GM19468 (cell line): ENCODE data around the gene CDH4.

ENCODE experiments used
- ATAC-seq: cut with Tn5 transposase; IDR thresholded peaks from one replicate; pipeline ENCODE4 v1.9.1; 2021; ENCODE audit warnings: mild to moderate bottlenecking, moderate library complexity, moderate number of reproducible peaks; ENCODE audit not compliant: unreplicated experiment; ENCODE audit errors: extremely low read depth

CDH4 gene

GRCh38 chr20:61649105-61649859 is 397.2 kb downstream of the CDH4 start:
- no peak for ATAC-seq

GRCh38 chr20:61649860-61650162 is 397.8 kb downstream of the CDH4 start:
- no peak for ATAC-seq

DNA sequence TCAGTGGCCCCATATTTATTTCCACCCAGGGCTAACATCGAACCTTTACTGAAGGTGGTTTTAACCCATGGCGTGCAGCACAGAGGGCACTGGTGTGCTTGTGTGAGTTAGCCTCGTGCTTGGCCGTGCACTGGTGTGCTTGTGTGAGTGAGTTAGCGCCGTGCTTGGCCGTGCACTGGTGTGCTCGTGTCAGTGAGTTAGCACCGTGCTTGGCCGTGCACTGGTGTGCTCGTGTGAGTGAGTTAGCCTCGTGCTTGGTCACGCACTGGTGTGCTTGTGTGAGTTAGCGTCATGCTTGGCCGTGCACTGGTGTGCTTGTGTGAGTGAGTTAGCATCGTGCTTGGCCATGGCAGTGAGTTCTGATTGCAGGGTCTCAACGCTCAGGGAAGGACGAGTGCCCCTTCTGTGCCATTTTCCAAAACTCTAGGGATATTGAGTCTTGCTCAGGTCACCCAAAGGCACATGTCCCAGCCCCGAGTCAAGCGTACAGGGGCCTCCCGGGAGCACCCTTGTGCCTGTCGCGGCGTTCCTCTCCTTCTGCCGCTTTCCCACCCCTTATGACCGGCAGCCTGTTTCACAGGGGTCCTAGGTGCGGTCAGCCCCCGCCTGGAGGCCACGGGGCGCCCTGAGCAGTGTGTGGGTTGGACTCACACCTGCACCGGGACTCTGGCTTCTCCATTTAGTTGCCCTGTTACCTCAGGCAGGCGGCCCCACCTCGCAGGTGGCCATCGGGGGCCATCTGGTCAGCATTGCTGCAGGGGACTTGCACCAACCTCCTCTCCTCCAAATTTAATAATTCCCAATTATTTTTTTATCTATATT is 399.1 kb downstream of the CDH4 start:
- no peak for ATAC-seq

DNA sequence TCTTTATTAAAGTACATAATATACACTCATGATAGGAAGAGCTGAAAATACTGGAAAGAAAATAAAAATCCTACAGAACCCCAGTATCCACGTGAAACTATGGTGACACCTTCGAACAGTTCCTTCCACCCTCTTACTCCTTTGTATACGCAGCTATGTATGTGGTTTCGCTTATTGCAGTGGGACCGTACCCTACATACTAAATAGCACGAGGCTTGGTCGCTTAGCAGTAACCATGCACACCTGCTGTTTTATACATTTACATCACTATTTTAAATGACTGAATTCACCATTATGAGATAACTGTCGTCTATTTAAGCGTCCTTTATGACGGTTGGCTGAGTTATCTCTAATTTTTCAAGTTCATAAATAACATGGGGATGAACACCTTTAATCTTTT is 400.1 kb downstream of the CDH4 start:
- no peak for ATAC-seq

DNA sequence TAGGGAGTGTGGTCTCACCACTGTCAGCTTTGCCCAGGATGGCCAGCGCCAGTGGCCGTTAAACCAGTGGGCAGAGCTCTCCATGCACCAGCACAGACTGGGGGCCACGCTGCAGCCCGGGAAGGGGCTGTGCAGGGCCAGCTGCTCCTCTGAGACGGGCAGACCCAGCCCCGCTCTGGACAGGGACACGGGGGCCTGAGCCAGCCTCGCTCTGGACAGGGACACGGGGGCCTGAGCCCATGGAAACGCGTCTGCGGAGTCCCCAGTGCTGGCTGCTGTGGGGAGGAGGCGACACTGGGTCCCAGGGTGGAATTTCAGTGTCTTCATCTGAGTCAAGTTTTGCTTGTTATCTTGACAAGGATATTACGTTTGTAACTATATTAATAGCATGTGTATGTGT is 402.7 kb downstream of the CDH4 start:
- no peak for ATAC-seq

- no peak for ATAC-seq
These were observed 403.5 kb downstream of the CDH4 start for GRCh38 chr20:61655591-61655990.

GRCh38 chr20:61656198-61656597 is 404.1 kb downstream of the CDH4 start:
- no peak for ATAC-seq

- ATAC-seq, result no peak
These were observed 405.8 kb downstream of the CDH4 start for GRCh38 chr20:61657721-61658377.

DNA sequence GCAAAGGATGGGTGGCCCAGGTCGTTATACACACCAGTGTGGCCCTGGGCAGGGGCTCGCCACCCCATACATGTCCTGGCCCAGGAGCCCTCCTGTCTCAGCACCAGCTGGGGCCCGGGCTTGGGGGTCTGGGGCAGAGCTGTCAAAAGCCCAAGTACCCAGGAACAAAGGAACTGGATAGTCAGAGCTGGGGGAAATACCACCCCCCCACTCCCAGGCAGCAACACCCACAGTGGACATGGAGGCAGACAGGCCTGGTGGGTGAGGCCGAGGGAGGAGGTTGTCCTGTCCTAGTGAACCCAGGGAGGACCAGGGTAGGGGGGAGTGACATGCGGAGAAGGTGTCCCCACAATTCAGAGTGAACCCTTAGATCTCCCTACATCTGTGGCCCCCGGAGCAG is 406.5 kb downstream of the CDH4 start:
- no peak for ATAC-seq

- no peak for ATAC-seq
These were observed 407.4 kb downstream of the CDH4 start for GRCh38 chr20:61659246-61659993.

DNA sequence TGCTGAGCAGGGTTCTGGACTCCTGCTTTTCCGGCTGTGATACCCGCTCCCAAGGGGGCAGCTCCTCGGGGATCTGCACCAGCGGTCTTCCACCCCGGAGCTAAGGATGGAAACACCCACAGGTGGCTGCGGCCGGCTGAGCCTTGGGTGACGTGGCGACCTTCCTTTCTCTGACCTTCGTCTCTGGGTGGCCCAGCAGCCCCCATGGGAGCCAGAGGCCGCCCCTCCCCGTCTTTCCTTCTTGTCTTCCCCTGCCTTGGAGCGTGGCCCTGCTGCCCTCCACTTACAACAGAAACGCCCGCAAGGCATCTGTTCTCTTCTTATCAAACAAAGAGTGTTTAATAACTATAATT is 407.9 kb downstream of the CDH4 start:
- ATAC-seq, result no peak

GRCh38 chr20:61660559-61660958 is 408.5 kb downstream of the CDH4 start:
- no peak for ATAC-seq

DNA sequence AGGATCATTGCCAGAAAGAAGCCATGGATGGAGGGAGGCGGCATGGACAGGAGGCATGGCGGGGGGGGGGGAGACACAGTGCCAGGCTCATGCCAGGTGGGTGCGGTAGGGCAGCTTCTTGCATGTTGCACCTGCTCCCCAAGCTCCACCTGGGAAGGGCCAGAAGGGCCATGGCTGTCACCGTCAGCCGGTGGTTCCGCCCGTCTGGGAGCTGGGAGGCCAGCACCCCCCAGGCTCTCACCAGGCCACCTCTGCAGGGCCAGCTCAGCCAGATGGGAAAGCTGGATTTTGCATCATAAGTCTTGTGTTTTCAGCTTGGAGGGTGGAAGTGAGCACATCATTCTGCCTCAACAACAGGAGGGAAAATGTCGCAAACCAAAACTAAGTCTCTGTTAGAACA is 409.0 kb downstream of the CDH4 start:
- no peak for ATAC-seq

- ATAC-seq, result no peak
These were observed 409.5 kb downstream of the CDH4 start for GRCh38 chr20:61661583-61661982.

DNA sequence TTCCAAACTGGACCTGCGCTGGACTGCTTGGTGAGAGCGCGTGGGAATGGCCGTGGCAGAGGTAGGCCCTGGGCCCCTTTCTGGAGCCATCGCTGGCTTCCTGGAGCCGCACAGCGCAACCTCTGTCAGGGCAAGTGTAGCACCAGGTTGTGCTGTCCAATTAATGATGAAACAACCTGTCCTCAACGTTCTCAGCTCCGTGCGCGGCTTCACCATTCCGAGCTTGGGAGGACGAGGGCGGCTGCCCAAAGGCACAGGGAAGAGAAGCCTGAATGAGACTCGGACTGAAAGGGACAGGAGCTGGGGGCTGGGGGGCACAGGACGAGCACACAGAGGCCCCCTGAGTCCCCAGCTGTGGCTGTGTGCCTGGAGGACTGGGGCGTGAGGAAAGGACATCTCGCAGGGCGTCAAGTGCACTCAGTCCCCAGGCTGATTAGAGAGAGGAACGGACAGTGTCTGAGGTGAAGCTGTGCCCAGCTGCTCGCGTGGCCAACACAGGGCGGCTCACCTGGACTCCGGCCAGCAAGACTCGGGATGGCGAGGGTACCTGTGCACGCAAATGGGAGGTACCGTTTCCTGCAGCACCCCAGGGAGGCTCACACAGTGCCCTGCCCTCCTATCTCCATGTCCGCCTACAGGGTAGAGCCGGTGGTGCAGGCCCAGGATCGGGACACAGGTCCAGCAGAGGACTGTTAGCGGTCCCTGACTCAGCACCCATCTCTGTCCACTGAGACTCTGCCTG is 410.3 kb downstream of the CDH4 start:
- no peak for ATAC-seq

- ATAC-seq, result no peak
These were observed 410.9 kb downstream of the CDH4 start for GRCh38 chr20:61662968-61663331.

DNA sequence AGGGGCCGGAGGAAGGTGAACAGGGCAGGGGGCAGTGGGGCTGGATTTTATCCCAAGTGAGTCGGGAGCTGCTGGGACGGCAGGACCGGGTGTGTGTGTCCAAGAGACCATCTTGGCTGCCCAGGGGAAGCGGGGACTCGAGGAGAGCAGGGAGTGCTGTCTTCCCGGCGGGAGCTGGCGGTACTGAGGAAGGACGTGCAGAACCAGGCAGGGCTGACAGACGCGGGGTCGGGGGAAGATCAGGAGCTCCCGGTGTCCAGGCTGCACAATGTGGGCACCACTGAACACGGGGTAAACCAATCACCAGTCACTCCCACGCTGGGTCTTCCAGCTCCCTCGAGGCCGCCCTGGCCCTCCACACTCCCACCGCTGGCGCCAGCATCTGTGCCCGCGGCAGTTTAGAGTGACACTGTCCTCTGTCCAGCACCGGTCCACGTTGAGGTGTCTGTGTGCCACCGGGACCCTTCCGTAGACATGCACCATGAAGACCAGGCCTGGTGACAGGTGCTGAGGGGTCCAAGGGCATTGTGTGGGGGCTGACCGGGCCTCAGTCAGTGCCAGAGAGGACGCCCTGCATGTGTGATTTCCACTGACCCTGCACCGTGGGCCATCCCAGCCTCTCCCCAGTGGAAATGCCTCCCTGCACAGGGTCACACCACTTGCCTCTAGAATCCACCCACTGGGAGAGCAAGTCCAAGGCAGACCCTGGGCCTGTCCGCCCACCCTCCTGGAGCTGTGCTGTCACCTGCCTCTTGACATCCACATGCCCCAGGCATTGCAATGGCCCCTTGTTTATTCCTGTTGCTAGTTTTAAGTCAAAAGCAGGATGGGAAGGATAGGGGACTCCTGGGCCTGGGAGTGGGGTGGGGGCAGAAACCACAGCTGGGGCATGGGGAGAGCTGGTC is 411.7 kb downstream of the CDH4 start:
- ATAC-seq, result no peak

DNA sequence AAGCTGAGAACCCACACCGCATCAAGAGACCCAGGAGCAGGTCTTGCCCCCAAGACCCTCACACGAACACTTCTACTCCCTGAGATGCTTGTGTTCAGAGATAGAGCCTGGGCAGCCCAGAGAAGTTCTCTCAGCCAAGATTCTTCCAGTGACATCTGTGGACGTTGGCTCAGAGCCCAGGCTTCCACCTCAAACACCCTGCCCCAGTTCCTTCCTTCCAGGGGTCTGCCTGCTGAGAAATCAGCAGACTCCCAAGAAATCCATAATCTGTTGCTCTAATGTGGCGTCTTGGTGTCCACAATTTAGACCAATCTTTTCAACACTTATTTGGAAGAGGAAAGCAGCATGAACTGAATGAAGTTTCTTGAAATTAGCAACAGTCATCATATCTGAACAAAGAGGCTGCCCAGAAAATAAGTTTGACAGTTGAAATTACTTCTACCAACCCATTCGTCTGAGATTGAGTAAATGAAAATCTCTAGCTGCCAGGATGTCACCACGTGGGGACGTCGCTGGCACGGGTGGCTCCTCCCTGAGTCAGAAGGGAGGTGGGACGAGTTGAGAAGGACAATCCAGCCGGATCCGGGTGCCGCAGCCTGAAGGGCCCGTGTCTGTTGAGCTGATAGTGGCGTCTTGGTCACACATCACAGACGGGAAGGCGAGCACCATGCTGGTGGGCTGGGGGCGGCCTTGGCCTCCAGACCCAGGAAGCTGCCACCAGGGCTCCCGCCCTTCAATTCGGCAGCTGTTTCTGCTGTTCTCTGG is 412.7 kb downstream of the CDH4 start:
- no peak for ATAC-seq
